ENCODE results near the gene NEK1. TPM values are rescaled to one million over a fixed set of nuclear protein-coding genes. Genes with fewer than 3 reads are reported as not detected.

The NEK1 gene
- total RNA-seq, 1 experiment from 2014 or later: 6.0 TPM

DNA sequence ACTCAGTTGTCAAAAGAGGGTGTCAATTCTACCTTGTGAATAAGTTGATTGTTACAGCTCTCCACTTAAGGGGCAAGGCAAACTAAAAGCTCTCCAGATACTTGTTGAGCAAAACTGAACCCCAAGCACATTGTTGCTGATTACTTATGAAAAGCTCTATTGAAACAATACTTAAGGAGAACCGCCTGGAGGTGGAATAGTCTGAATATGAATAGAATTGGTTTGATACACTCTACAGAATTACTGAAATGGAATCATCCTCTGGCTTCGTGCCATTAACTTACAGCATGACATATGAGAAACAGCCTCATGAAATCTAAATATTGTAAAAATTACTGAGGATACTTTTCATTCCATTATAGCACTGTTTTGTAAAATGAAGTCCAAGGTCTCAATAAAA lies 214.6 kb downstream of the NEK1 start:
- Mint-ChIP-seq H3K4me1 (ENCODE audit: low read depth, unreplicated experiment) (no peaks in the 10 kb centered on the region), H3K27ac (ENCODE audit: unreplicated experiment) (no peak overlapping the region), H3K9me3 (ENCODE audit: low read depth, unreplicated experiment) (no peaks in the 10 kb centered on the region), H3K27me3 (ENCODE audit: unreplicated experiment) (no peaks in the 10 kb centered on the region), H3K36me3 (ENCODE audit: insufficient read depth, unreplicated experiment) (no peaks in the 10 kb centered on the region), H3K4me3 (ENCODE audit: low read depth, unreplicated experiment) (no peak overlapping the region)
- DNase-seq: no peak
- CTCF ChIA-PET: no interaction called here
- intact Hi-C loops (cut with micrococcal nuclease; ENCODE audit: unreplicated experiment): no loop called here
- no TSS peak for BruUV-seq (replicated peaks)
- TF ChIP-seq, protein P1, sequence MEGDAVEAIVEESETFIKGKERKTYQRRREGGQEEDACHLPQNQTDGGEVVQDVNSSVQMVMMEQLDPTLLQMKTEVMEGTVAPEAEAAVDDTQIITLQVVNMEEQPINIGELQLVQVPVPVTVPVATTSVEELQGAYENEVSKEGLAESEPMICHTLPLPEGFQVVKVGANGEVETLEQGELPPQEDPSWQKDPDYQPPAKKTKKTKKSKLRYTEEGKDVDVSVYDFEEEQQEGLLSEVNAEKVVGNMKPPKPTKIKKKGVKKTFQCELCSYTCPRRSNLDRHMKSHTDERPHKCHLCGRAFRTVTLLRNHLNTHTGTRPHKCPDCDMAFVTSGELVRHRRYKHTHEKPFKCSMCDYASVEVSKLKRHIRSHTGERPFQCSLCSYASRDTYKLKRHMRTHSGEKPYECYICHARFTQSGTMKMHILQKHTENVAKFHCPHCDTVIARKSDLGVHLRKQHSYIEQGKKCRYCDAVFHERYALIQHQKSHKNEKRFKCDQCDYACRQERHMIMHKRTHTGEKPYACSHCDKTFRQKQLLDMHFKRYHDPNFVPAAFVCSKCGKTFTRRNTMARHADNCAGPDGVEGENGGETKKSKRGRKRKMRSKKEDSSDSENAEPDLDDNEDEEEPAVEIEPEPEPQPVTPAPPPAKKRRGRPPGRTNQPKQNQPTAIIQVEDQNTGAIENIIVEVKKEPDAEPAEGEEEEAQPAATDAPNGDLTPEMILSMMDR (IDR thresholded peaks at IDR 0.05; ENCODE audit: unreplicated experiment): no peak

DNA sequence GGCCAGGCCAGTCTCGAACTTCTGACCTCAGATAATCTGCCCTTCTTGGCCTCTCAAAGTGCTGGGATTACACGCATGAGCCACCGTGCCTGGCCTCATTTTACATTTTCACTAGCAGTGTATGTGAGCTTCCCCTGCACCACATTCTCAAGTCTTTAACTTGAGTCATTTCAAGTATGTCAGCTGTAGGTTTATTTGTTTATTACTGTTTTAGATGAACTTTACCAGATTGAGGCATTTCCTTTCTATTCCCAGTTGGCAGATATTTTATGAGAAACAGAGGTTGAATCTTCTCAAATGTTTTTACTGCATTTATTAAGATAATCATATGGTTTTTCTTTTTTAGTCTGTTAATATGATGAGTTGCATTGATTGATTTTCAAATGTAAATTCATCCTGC lies 227.0 kb downstream of the NEK1 start:
- Mint-ChIP-seq H3K9me3 (ENCODE audit: low read depth, unreplicated experiment) (peaks cover 4% of the 10 kb centered on the region), H3K36me3 (ENCODE audit: insufficient read depth, unreplicated experiment) (no peaks in the 10 kb centered on the region), H3K4me3 (ENCODE audit: low read depth, unreplicated experiment) (no peak overlapping the region), H3K27me3 (ENCODE audit: unreplicated experiment) (no peaks in the 10 kb centered on the region), H3K27ac (ENCODE audit: unreplicated experiment) (no peak overlapping the region), H3K4me1 (ENCODE audit: low read depth, unreplicated experiment) (peaks cover 9% of the 10 kb centered on the region)
- intact Hi-C loops (cut with micrococcal nuclease; ENCODE audit: unreplicated experiment): no loop called here
- no TSS peak for BruUV-seq (replicated peaks)
- DNase-seq: no peak
- CTCF ChIA-PET: no interaction called here
- TF ChIP-seq, protein P1 (IDR thresholded peaks at IDR 0.05; ENCODE audit: unreplicated experiment): no peak

DNA sequence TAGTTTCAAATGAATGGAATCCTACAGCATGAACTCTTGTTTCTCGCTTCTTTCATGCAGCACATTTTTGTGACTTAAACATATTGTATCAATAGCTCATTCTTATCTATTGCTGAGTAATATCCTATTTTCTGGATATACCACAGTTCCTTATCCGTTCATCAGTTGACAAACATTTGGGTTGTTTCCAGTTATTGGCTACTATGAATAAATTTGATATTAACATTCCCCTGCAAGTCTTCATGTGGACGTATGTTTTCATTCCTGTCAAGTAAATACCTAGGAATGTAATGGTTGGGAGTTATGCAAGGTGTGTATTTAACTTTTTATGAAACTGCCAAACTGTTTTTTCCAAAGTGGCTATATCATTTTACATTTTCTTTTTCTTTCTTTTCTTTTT lies 227.6 kb downstream of the NEK1 start:
- peaks cover 4% of the 10 kb centered on the region for H3K9me3 Mint-ChIP-seq (ENCODE audit: low read depth, unreplicated experiment)
- intact Hi-C loops (cut with micrococcal nuclease; ENCODE audit: unreplicated experiment): no loop called here
- DNase-seq: no peak
- CTCF ChIA-PET: interaction anchor here (0.7 to 0.9 kb wide), 2 partner anchors 32 to 213 kb away, joined by 3 read pairs; no protein-coding TSS in a partner anchor
- no peak overlapping the region for H3K27ac Mint-ChIP-seq (ENCODE audit: unreplicated experiment)
- H3K27me3 Mint-ChIP-seq (ENCODE audit: unreplicated experiment): no peaks in the 10 kb centered on the region
- TF ChIP-seq, protein P1 (IDR thresholded peaks at IDR 0.05; ENCODE audit: unreplicated experiment): no peak
- BruUV-seq (replicated peaks): no TSS peak
- peaks cover 9% of the 10 kb centered on the region for H3K4me1 Mint-ChIP-seq (ENCODE audit: low read depth, unreplicated experiment)
- no peaks in the 10 kb centered on the region for H3K36me3 Mint-ChIP-seq (ENCODE audit: insufficient read depth, unreplicated experiment)
- H3K4me3 Mint-ChIP-seq (ENCODE audit: low read depth, unreplicated experiment): no peak overlapping the region

DNA sequence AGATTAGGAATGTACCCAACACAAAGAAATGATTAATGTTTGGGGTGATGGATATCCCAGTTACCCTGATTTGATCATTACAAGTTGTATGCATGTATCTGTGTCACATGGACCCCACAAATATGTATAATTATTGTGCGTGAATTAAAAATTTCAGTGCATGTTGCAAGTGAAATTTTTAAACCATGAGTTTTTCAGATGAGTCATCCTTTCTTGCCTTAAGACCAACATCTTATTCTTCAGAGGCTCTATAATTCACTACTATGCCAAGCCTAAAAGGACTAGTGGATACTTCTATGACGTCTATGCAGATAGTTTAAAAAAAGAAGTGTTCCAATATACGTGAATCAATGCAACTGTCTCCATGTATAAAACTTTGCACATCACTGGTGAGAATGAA lies 228.7 kb downstream of the NEK1 start:
- Mint-ChIP-seq H3K4me1 (ENCODE audit: low read depth, unreplicated experiment) (peaks cover 9% of the 10 kb centered on the region), H3K27me3 (ENCODE audit: unreplicated experiment) (no peaks in the 10 kb centered on the region), H3K27ac (ENCODE audit: unreplicated experiment) (no peak overlapping the region), H3K4me3 (ENCODE audit: low read depth, unreplicated experiment) (no peak overlapping the region), H3K9me3 (ENCODE audit: low read depth, unreplicated experiment) (peaks cover 7% of the 10 kb centered on the region), H3K36me3 (ENCODE audit: insufficient read depth, unreplicated experiment) (no peaks in the 10 kb centered on the region)
- TF ChIP-seq, protein P1 (IDR thresholded peaks at IDR 0.05; ENCODE audit: unreplicated experiment): no peak
- intact Hi-C loops (cut with micrococcal nuclease; ENCODE audit: unreplicated experiment): no loop called here
- DNase-seq: no peak
- CTCF ChIA-PET: interaction anchor here (0.9 kb wide), 1 partner anchor 212 kb away, joined by 3 read pairs; no protein-coding TSS in a partner anchor
- no TSS peak for BruUV-seq (replicated peaks)
